VCaP (cell line): ENCODE measurements around the gene ISCA2.

Experiments used
- H3K27ac ChIP-seq: fragments of 450-650 bp; 2 replicates; pipeline ENCODE4 v1.5.1; 2017
- TF ChIP-seq, protein P1 (sequence below): fragments of 450-650 bp; conservative IDR thresholded peaks from 2 replicates; pipeline ENCODE4 v1.5.1; 2017; ENCODE audit warnings: mild to moderate bottlenecking, moderate library complexity

ISCA2 gene

DNA sequence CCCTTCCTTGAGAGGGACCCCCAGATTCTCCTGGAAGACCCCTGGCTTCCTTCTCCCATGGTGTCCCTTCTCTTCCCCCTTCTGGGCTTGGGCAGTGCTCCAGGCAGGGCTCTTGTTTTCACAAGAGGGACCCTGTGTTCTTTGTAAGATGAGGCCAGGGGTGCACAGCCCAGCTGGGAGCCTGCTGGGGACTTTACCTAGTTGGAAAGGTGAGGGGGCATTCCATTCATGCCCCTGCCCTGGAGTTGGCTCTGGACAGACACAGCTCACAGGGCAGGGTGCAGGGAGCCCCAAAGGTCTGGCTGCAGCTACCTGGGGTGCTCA, 31.2 kb downstream of the ISCA2 start:
- H3K27ac ChIP-seq, result no peak overlapping the region
- TF ChIP-seq, protein P1, sequence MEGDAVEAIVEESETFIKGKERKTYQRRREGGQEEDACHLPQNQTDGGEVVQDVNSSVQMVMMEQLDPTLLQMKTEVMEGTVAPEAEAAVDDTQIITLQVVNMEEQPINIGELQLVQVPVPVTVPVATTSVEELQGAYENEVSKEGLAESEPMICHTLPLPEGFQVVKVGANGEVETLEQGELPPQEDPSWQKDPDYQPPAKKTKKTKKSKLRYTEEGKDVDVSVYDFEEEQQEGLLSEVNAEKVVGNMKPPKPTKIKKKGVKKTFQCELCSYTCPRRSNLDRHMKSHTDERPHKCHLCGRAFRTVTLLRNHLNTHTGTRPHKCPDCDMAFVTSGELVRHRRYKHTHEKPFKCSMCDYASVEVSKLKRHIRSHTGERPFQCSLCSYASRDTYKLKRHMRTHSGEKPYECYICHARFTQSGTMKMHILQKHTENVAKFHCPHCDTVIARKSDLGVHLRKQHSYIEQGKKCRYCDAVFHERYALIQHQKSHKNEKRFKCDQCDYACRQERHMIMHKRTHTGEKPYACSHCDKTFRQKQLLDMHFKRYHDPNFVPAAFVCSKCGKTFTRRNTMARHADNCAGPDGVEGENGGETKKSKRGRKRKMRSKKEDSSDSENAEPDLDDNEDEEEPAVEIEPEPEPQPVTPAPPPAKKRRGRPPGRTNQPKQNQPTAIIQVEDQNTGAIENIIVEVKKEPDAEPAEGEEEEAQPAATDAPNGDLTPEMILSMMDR, result no peak

DNA sequence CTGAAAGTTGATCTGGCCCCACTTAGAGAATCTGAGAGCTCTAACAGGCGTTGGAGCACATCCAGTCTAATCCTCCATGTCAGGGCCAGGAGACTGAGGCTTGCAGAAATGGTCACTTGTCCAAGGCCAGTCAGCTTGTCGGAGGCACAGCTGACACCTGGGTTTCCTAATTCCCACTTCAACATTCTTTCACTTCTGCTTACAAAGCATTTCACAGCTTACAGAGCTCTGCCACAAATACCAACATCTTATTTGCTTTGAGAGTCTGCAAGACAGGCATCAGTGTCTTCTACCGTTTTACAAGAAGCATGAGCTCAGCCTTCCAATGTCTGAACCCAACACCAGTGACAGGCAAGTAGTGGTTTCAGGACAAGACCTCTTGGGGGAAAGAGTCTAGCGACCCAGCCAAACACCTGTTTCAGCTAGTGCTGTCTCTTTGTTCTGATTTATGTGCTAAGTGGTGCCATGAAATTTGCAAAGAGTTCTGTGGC, 31.8 kb downstream of the ISCA2 start:
- TF ChIP-seq, protein P1, result no peak
- H3K27ac ChIP-seq, result no peak overlapping the region

DNA sequence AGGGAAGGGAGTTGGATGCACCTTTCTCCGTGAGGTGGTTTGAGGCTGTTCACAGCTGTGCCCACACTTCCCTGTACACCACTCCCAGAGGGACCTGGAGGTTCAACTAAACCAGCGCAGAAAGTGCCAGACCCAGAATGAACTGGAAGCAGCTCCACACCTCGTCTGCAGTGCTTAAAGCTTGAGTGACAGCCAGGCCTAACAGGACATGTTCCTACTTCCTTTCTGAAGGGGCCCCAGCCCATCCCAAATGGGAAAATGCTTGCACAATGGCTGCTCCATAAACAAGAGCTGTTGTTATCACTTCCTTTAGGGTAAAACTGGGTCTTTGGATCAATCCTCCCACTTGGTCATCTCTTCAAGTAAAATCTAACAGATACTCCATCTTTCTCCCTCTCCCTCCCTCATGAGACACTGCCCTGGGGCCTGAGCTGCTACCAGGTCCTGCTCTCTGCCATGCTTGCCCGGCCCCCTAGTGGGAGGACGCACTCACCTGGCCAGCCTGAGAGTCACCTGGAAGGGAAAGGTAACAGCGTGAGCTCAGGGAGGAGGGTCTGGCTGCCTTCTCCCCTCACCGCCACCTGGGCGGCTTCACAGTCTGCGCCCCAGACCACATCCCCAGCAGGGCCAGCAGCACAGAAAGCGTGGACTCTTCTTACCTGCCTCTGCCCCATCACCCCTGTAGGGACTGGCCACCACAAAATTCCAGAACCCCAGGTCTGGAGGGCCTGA, 33.5 kb downstream of the ISCA2 start:
- H3K27ac ChIP-seq, result no peak overlapping the region
- TF ChIP-seq, protein P1, result no peak; the same call in 1 of the 2 replicates

DNA sequence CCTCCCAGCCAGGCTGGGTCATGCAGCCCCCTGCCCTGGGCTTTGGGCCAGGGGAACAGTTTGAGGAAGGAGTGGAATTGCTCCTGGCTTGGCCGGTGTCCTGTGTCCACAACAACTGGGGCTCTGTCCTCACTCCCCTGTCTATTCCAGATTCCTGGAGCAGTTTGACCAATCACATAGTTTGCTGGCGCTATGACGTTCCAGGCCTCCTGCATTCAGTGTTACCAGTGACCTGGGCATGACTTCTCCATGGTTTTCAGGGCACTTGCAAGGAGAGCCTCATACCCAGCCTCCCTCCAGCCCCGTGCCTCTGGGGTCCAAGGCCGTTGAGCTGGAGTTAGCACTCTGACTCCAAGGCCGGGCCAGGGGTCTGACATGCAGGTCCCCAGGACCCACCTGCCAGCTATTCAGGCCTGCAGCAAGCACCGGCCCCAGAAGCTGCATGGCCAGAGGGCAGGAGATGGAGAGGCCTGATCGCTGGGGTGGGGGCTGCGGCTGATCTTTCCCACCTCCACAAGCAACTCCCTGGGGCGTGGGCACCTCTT, 34.2 kb downstream of the ISCA2 start:
- TF ChIP-seq, protein P1, result no peak
- H3K27ac ChIP-seq, result no peak overlapping the region

DNA sequence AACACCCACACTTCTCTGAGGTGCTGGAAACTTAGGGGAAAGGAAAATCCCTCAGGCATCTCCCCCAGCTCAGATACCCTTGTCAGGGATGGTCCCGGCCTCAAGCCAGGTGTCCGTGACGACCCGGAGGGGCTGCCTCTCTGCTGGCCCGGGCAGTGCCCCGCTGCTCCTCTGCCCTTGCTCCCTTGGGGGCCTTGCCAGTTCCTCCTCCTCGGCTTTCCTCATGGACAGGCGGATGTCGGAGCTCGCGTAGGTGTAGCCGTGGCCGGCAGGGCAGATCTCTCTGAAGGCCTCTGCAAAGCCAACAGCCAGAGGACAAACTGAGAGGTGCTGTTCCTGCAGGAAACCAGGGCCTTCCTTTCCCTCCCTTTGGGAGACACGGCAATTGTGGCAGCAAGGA, 34.8 kb downstream of the ISCA2 start:
- TF ChIP-seq, protein P1, result no peak

DNA sequence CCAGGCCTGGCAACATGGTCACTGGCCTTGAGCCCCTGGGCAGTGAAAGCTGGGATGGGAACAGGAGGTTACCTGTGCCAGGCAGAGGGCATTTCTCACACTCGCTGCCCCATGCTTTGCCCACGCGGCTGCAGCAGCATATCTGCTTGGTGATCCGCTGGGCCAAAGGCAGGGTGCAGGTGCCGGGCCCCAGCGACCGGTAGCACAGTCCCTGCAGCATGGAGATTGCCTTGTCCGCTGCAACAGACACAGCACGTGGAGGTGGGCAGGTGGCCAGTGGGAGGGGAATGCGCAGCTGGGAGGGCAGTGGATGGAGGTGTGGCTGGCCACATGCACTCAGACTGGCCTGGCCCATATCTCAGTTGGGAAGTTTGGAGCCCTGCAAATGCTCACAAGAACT, 35.3 kb downstream of the ISCA2 start:
- no peak overlapping the region for H3K27ac ChIP-seq
- TF ChIP-seq, protein P1, result no peak

More for the DNA sequence above, 34.8 kb downstream of the ISCA2 start:
- no peak overlapping the region for H3K27ac ChIP-seq

DNA sequence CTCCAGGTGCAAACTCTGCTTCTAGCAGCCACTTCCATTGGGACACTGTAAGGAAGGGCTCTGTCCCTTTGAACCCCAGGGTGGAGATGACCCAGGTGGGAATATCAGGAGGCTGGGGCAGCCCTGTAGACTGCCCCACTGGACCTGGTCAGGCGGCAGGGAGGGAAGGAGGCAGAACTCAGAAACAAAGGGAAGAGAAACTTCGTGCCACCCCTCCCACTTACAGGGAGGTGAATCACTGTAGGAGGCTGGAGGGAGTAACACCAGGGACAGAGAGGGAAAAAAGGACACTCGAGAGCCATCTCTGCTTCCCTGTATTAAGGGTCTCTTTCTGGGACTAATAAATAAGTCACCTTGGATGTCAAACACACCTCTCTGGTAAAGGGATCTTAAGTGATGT, 37.4 kb downstream of the ISCA2 start:
- H3K27ac ChIP-seq, result no peak overlapping the region
- TF ChIP-seq, protein P1, result no peak
